IMR-90 (cell line): Measurements from ENCODE around the gene GABRQ. TPM values are rescaled to one million over a fixed set of nuclear protein-coding genes. Genes with fewer than 3 reads are reported as not detected.

ENCODE experiments used
- ATAC-seq: fragments of 200-7000 bp; cut with Tn5 transposase; 2 replicates; pipeline ENCODE4 v1.9.1; 2020; ENCODE audit warnings: low read depth, mild to moderate bottlenecking, moderate library complexity
- BruUV-seq: library from RNA; stranded (reverse); fragments of 400-500 nt; replicated peaks from 2 replicates; lab custom pipeline; 2021; lab: Mats Ljungman, UMichigan
- CTCF ChIA-PET: fragments of 300-600 bp; formaldehyde crosslinking; extraction: SDS; loops from one replicate; lab custom pipeline; 2021; ENCODE audit warnings: antibody characterized with exemption; lab: Yijun Ruan, JAX
- POLR2A ChIA-PET: fragments of 300-600 bp; sonication (Branson Sonifier 250); formaldehyde crosslinking; loops from one replicate; lab custom pipeline; 2022; ENCODE audit warnings: antibody characterized with exemption; ENCODE audit not compliant: unreplicated experiment; lab: Charles Lee
- DNase-seq: peaks from one replicate; pipeline ENCODE4 v3.0.0; 2013
- H2AFZ ChIP-seq: replicated peaks from 2 replicates; pipeline ENCODE3; 2013; ENCODE audit warnings: low read length, mild to moderate bottlenecking; ENCODE audit not compliant: poor library complexity
- H2AK5ac ChIP-seq: 2 replicates; pipeline ENCODE4 v1.6.1; 2013; ENCODE audit warnings: low read depth, low read length, inconsistent platforms
- H2AK9ac ChIP-seq: replicated peaks from 2 replicates; pipeline ENCODE3; 2013; ENCODE audit warnings: mild to moderate bottlenecking, low read depth, low read length, moderate library complexity; ENCODE audit not compliant: poor library complexity
- H2BK120ac ChIP-seq: 2 replicates; pipeline ENCODE4 v1.6.1; 2013; ENCODE audit warnings: low read depth, low read length, inconsistent platforms
- H2BK15ac ChIP-seq: 3 replicates; pipeline ENCODE4 v1.6.1; 2013; ENCODE audit warnings: low read depth, low read length, inconsistent platforms
- H2BK20ac ChIP-seq: 2 replicates; pipeline ENCODE4 v1.6.1; 2013; ENCODE audit warnings: low read depth, mild to moderate bottlenecking, inconsistent platforms, low read length, moderate library complexity
- H2BK5ac ChIP-seq: 2 replicates; pipeline ENCODE4 v1.6.1; 2013; ENCODE audit warnings: mild to moderate bottlenecking, low read depth, low read length, inconsistent platforms; ENCODE audit not compliant: poor library complexity, severe bottlenecking
- H3K14ac ChIP-seq: replicated peaks from 2 replicates; pipeline ENCODE4 v1.6.1; 2013; ENCODE audit warnings: low read depth, low read length, inconsistent platforms
- H3K18ac ChIP-seq: 2 replicates; pipeline ENCODE4 v1.6.1; 2013; ENCODE audit warnings: low read depth, low read length, control low read depth
- H3K23ac ChIP-seq: 2 replicates; pipeline ENCODE4 v1.6.1; 2013; ENCODE audit warnings: low read depth, low read length, inconsistent platforms
- H3K27ac ChIP-seq: 2 replicates; pipeline ENCODE4 v1.5.1; 2013; ENCODE audit warnings: mild to moderate bottlenecking, control low read depth, low read length; ENCODE audit not compliant: insufficient read depth
- H3K27me3 ChIP-seq: 2 replicates; pipeline ENCODE4 v1.6.1; 2013; ENCODE audit warnings: low read length; ENCODE audit not compliant: control insufficient read depth, insufficient read depth
- H3K36me3 ChIP-seq: 2 replicates; pipeline ENCODE4 v1.6.1; 2013; ENCODE audit warnings: low read length, mixed read lengths; ENCODE audit not compliant: control insufficient read depth, insufficient read depth
- H3K4ac ChIP-seq: 2 replicates; pipeline ENCODE4 v1.6.1; 2013; ENCODE audit warnings: low read depth, low read length, inconsistent platforms
- H3K4me1 ChIP-seq: 2 replicates; pipeline ENCODE4 v1.6.1; 2013; ENCODE audit warnings: low read length, mixed read lengths; ENCODE audit not compliant: control insufficient read depth, insufficient read depth
- H3K4me2 ChIP-seq: 2 replicates; pipeline ENCODE4 v1.6.1; 2013; ENCODE audit warnings: low read depth, mild to moderate bottlenecking, control low read depth, low read length, moderate library complexity
- H3K4me3 ChIP-seq: 2 replicates; pipeline ENCODE4 v1.5.1; 2013; ENCODE audit warnings: low read depth, mild to moderate bottlenecking, control low read depth, low read length, moderate library complexity; ENCODE audit not compliant: insufficient read depth
- H3K56ac ChIP-seq: 2 replicates; pipeline ENCODE4 v1.6.1; 2013; ENCODE audit warnings: low read length, inconsistent platforms; ENCODE audit not compliant: insufficient read depth; ENCODE audit errors: extremely low read depth
- H3K79me1 ChIP-seq, 2 experiments: 2 replicates each; pipeline ENCODE4 v1.6.1; 2013; ENCODE audit warnings: low read length in 2 of 2, inconsistent platforms in 1 of 2, low read depth in 1 of 2
- H3K9ac ChIP-seq: 2 replicates; pipeline ENCODE4 v1.6.1; 2013; ENCODE audit warnings: low read depth, low read length, control low read depth
- H3K9me1 ChIP-seq: 2 replicates; pipeline ENCODE4 v1.6.1; 2013; ENCODE audit warnings: low read length, inconsistent platforms; ENCODE audit not compliant: insufficient read depth
- H3K9me3 ChIP-seq: 2 replicates; pipeline ENCODE4 v1.6.1; 2013; ENCODE audit warnings: low read length; ENCODE audit not compliant: control insufficient read depth, insufficient read depth
- H4K20me1 ChIP-seq: 2 replicates; pipeline ENCODE4 v1.6.1; 2013; ENCODE audit warnings: low read length, inconsistent platforms; ENCODE audit not compliant: insufficient read depth
- H4K5ac ChIP-seq: 2 replicates; pipeline ENCODE4 v1.6.1; 2013; ENCODE audit warnings: mild to moderate bottlenecking, low read depth, low read length, control low read depth
- H4K8ac ChIP-seq, 2 experiments: 2 replicates each; pipeline ENCODE4 v1.6.1; 2013; ENCODE audit warnings: low read depth in 2 of 2, low read length in 2 of 2, control low read depth in 1 of 2, inconsistent platforms in 1 of 2
- H4K91ac ChIP-seq: 2 replicates; pipeline ENCODE4 v1.6.1; 2013; ENCODE audit warnings: low read depth, low read length, inconsistent platforms; ENCODE audit not compliant: insufficient read depth
- BHLHE40 ChIP-seq: fragments of 150-350 bp; IDR thresholded peaks from 2 replicates; pipeline ENCODE4 v1.6.1; 2016; ENCODE audit warnings: mild to moderate bottlenecking, low read depth, low read length
- CEBPB ChIP-seq: IDR thresholded peaks from 2 replicates; pipeline ENCODE4 v1.6.1; 2012; ENCODE audit warnings: low read depth, low read length, improper control_type of control experiment
- CHD1 ChIP-seq: IDR thresholded peaks from 2 replicates; pipeline ENCODE4 v1.6.1; 2012; ENCODE audit warnings: low read depth, low read length, improper control_type of control experiment
- CTCF ChIP-seq: conservative IDR thresholded peaks from 2 replicates; pipeline ENCODE4 v1.5.1; 2012; ENCODE audit warnings: mild to moderate bottlenecking, low read depth, low read length, improper control_type of control experiment
- ELK1 ChIP-seq: fragments of 150-350 bp; IDR thresholded peaks from 2 replicates; pipeline ENCODE4 v1.6.1; 2016; ENCODE audit warnings: low read depth, mild to moderate bottlenecking, low read length, moderate library complexity, borderline replicate concordance
- FOS ChIP-seq: fragments of 150-350 bp; IDR thresholded peaks from 2 replicates; pipeline ENCODE4 v1.6.1; 2016; ENCODE audit warnings: low read depth, low read length
- MAFK ChIP-seq: IDR thresholded peaks from 2 replicates; pipeline ENCODE4 v1.6.1; 2012; ENCODE audit warnings: low read depth, low read length, improper control_type of control experiment
- MAZ ChIP-seq: IDR thresholded peaks from 2 replicates; pipeline ENCODE4 v1.6.1; 2012; ENCODE audit warnings: low read depth, mild to moderate bottlenecking, low read length, improper control_type of control experiment, moderate library complexity, borderline replicate concordance
- MXI1 ChIP-seq: IDR thresholded peaks from 2 replicates; pipeline ENCODE4 v1.6.1; 2012; ENCODE audit warnings: low read depth, mild to moderate bottlenecking, low read length, moderate library complexity, borderline replicate concordance
- NFE2L2 ChIP-seq: fragments of 150-350 bp; IDR thresholded peaks from 2 replicates; pipeline ENCODE4 v1.6.1; 2016; ENCODE audit warnings: low read depth, mild to moderate bottlenecking, low read length
- POLR2A ChIP-seq: IDR thresholded peaks from 2 replicates; pipeline ENCODE4 v1.6.1; 2012; ENCODE audit warnings: mild to moderate bottlenecking, low read depth, low read length
- RAD21 ChIP-seq: IDR thresholded peaks from 2 replicates; pipeline ENCODE4 v1.6.1; 2012; ENCODE audit warnings: low read length, improper control_type of control experiment
- RCOR1 ChIP-seq: IDR thresholded peaks from 2 replicates; pipeline ENCODE4 v1.6.1; 2012; ENCODE audit warnings: mild to moderate bottlenecking, low read length, improper control_type of control experiment; ENCODE audit not compliant: insufficient replicate concordance
- RFX5 ChIP-seq: IDR thresholded peaks from 2 replicates; pipeline ENCODE4 v1.8.0; 2012; ENCODE audit warnings: low read depth, mild to moderate bottlenecking, low read length, moderate library complexity
- SMC3 ChIP-seq: fragments of 150-350 bp; IDR thresholded peaks from 2 replicates; pipeline ENCODE4 v1.6.1; 2016; ENCODE audit warnings: low read depth, mild to moderate bottlenecking, antibody characterized with exemption, low read length, moderate library complexity
- USF2 ChIP-seq: fragments of 150-350 bp; IDR thresholded peaks from 2 replicates; pipeline ENCODE4 v1.6.1; 2017; ENCODE audit warnings: mild to moderate bottlenecking, antibody characterized with exemption, low read length, low read depth
- WGBS, 2 experiments: methylation state at CpG; one replicate each; pipeline versions ENCODE4 v1.1.5 to v1.1.7; 2013; ENCODE audit warnings: missing lambda C conversion rate in 2 of 2; ENCODE audit not compliant: insufficient read length in 1 of 2; ENCODE audit errors: extremely low coverage in 2 of 2; 5-methylcytosine and 5-hydroxymethylcytosine counted together
- dilution Hi-C: fragments of 300-500 bp; cut with HindIII; formaldehyde crosslinking; loops from one replicate; pipeline ENCODE4 v1.14.3; 2018; ENCODE audit warnings: low sequenced_read_pairs; ENCODE audit not compliant: unreplicated experiment
- in situ Hi-C: fragments of 300-500 bp; cut with MboI; formaldehyde crosslinking; loops from 3 replicates; pipeline ENCODE4 v1.14.3; 2019; ENCODE audit warnings: low sequenced_read_pairs, inconsistent platforms, mixed read lengths
- intact Hi-C: fragments of 100-400 bp; cut with micrococcal nuclease; formaldehyde crosslinking; loops from 2 replicates; pipeline ENCODE4 v1.10.0; 2022
- polyA plus RNA-seq, 3 experiments: library from polyadenylated mRNA; depleted of rRNA; stranded (reverse); fragments of >200 nt; gene quantifications; 2 replicates each; pipeline ENCODE4 v1.2.3, GENCODE V29; 2012; ENCODE audit warnings: low replicate concordance in 1 of 3
- total RNA-seq: library from RNA; depleted of rRNA; stranded (reverse); fragments of >200 nt; gene quantifications from 2 replicates; pipeline ENCODE4 v1.2.3, GENCODE V29; 2012

The GABRQ gene
- total and polyA plus RNA-seq, 2 of the 4 experiments (the other 2 are of a cell fraction), result under 0.01 to 0.03 TPM

- Histone ChIP-seq H3K4me3 (no peak overlapping the region), H3K27ac (no peak overlapping the region), H3K4me1 (no peaks in the 10 kb centered on the region), H2BK15ac (no peak overlapping the region), H2AK5ac (no peak overlapping the region), H4K8ac (no peak overlapping the region), H3K14ac (no peak overlapping the region), H2BK5ac (no peak overlapping the region), H2AK9ac (no peak overlapping the region), H2BK120ac (no peak overlapping the region), H3K4me2 (no peak overlapping the region), H4K5ac (no peak overlapping the region), H3K18ac (no peak overlapping the region), H3K9ac (no peak overlapping the region), H3K56ac (no peak overlapping the region), H3K4ac (no peak overlapping the region), H2BK20ac (no peak overlapping the region), H3K79me1 (no peaks in the 10 kb centered on the region), H3K23ac (no peak overlapping the region), H2AFZ (no peak overlapping the region), H3K9me3 (no peaks in the 10 kb centered on the region), H3K9me1 (no peaks in the 10 kb centered on the region), H4K91ac (no peak overlapping the region), H3K27me3 (no peaks in the 10 kb centered on the region), H3K36me3 (no peaks in the 10 kb centered on the region), H4K20me1 (no peaks in the 10 kb centered on the region)
- dilution Hi-C loops, result no loop called here
- no CpG with 5 or more reads among the region's 5 CpGs for WGBS, 2 experiments
- DNase-seq (no peak), ATAC-seq (no peak)
- POLR2A ChIA-PET, result no interaction called here
- CTCF ChIA-PET, result no interaction called here
- TF ChIP-seq RFX5 (no peak), RCOR1 (no peak), SMC3 (no peak), FOS (no peak), CEBPB (no peak), MXI1 (no peak), ELK1 (no peak), MAFK (no peak), CHD1 (no peak), USF2 (no peak), BHLHE40 (no peak), RAD21 (no peak), CTCF (no peak), POLR2A (no peak), MAZ (no peak), NFE2L2 (no peak)
- intact Hi-C loops, result no loop called here
- no TSS peak for BruUV-seq
- in situ Hi-C loops, result no loop called here
Observed at GRCh38 chrX:152600853-152601633, 36.7 kb upstream of the GABRQ start.
